WERI-Rb-1 (cell line): ENCODE results near the gene ACAD8.
"Not testable (repeated sequence)": the region's sequence is repeated elsewhere in the genome, so short reads cannot be mapped to it uniquely, and the experiment has no call there.

ENCODE experiments used
- DNase-seq: peaks from one replicate; pipeline ENCODE4 v3.0.0-alpha.2; 2020
- H3K27ac ChIP-seq: fragments of 250-450 bp; sonication (Bioruptor Pico); 2 replicates; pipeline ENCODE4 v1.5.1; 2020; ENCODE audit warnings: mild to moderate bottlenecking, moderate library complexity
- H3K27me3 ChIP-seq: fragments of 250-450 bp; sonication (Bioruptor Pico); 2 replicates; pipeline ENCODE4 v1.5.1; 2021; ENCODE audit warnings: mild to moderate bottlenecking, low read depth, moderate library complexity; ENCODE audit not compliant: insufficient read depth, severe bottlenecking
- H3K36me3 ChIP-seq: fragments of 250-450 bp; sonication (Bioruptor Pico); 2 replicates; pipeline ENCODE4 v1.5.1; 2020; ENCODE audit warnings: mild to moderate bottlenecking, moderate library complexity
- H3K4me3 ChIP-seq: 2 replicates; pipeline ENCODE4 v1.5.1; 2011; ENCODE audit warnings: low read depth, mild to moderate bottlenecking, control low read depth, low read length
- H3K9me3 ChIP-seq: fragments of 250-450 bp; sonication (Bioruptor Pico); 2 replicates; pipeline ENCODE4 v1.5.1; 2021; ENCODE audit warnings: mild to moderate bottlenecking, moderate library complexity; ENCODE audit not compliant: severe bottlenecking
- TF ChIP-seq, protein P1 (sequence below): IDR thresholded peaks from 2 replicates; pipeline ENCODE4 v1.5.1; 2011; ENCODE audit warnings: low read depth, mild to moderate bottlenecking, control low read depth, inconsistent platforms, low read length

Gene ACAD8

DNA sequence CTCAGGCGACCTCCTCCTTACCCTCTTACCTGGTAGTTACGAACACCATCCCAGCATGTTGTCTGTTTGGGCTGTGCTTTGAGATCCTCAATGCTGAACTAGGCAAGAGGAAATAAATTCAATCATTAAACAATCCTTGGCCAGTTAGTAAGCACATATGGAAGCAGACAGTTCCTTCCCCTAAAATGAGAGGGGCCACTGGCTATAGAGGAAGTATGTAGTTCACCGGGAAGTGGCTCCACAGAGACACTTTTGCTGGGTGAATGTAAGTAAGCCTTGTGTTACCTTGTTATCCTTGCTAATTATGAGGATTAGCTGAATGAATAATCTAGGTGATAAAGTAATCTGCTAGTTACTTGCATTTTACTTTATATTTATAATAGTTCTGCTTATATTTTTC lies 3.1 kb upstream of the ACAD8 start:
- no peaks in the 10 kb centered on the region for H3K9me3 ChIP-seq
- no peak for DNase-seq
- no peak overlapping the region for H3K27ac ChIP-seq
- peaks cover 49% of the 10 kb centered on the region for H3K36me3 ChIP-seq
- H3K4me3 ChIP-seq = no peak overlapping the region
- H3K27me3 ChIP-seq = no peaks in the 10 kb centered on the region
- TF ChIP-seq, protein P1, sequence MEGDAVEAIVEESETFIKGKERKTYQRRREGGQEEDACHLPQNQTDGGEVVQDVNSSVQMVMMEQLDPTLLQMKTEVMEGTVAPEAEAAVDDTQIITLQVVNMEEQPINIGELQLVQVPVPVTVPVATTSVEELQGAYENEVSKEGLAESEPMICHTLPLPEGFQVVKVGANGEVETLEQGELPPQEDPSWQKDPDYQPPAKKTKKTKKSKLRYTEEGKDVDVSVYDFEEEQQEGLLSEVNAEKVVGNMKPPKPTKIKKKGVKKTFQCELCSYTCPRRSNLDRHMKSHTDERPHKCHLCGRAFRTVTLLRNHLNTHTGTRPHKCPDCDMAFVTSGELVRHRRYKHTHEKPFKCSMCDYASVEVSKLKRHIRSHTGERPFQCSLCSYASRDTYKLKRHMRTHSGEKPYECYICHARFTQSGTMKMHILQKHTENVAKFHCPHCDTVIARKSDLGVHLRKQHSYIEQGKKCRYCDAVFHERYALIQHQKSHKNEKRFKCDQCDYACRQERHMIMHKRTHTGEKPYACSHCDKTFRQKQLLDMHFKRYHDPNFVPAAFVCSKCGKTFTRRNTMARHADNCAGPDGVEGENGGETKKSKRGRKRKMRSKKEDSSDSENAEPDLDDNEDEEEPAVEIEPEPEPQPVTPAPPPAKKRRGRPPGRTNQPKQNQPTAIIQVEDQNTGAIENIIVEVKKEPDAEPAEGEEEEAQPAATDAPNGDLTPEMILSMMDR = no peak

DNA sequence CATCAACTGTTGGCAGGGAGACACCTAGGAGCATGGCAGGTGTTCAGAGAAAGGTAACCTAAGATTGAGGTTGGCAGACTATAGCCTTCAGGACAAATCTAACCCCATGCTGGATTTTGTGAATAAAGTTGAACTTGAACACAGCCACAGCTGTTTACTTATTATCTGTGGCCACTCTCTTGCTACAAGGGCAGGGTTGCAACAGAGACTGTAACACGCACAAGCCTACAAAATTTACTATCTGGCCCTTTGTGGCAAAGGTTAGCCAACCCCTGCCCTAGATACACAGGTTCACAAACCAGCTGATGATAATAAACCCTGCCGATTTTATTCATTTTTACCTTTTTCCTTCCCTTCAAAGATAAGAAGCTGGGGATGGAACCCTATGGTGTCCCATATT lies 2.7 kb upstream of the ACAD8 start:
- DNase-seq = no peak
- Histone ChIP-seq H3K9me3 (no peaks in the 10 kb centered on the region), H3K27me3 (no peaks in the 10 kb centered on the region), H3K27ac (no peak overlapping the region), H3K4me3 (no peak overlapping the region), H3K36me3 (peaks cover 45% of the 10 kb centered on the region)
- TF ChIP-seq, protein P1 = no peak

DNA sequence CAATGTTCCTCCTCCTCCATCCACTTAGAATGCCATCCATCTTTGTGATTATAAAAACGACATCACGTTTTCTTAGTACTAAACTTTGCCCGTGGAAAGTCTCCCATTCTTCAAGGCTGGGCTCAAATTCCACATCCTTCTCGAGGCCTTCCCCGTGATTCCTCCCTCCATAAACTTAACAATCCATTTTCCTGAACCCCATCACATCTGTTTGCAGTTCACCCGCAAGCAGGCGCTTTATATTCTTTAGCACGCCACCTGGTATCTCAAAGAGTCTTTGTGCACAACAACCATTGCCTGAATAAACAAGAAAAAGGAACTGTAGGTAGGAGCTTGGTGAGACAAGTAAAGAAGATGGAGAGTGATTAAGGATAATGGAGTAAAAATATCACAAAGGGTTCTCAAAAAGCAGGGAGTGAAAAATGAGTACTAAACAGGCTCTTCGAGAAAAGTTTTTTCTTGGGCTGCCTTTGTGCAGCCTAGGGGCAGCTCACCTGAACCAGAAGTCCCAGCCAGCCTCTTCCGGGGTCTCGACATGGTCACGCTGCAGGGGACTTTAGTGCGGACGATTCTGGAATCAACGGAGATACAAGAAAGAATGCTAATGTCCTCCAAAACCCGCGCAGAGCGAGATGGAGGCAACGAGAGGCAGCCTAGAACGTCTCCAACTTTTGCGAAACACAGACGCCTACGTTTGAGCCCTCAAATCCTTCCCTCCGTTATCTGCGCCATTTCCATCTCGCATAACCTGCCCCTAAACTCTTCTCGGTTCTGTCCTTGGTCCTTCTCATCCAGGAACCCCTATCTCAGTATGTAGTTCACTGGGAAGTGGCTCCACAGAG lies 801 bp upstream of the ACAD8 start:
- TF ChIP-seq, protein P1 = no peak
- H3K27me3 ChIP-seq = no peaks in the 10 kb centered on the region
- peak overlapping the region; percentile 41 for H3K27ac ChIP-seq
- no peaks in the 10 kb centered on the region for H3K9me3 ChIP-seq
- DNase-seq = peak; percentile 14
- H3K4me3 ChIP-seq = peak overlapping the region; percentile 67
- H3K36me3 ChIP-seq = peaks cover 27% of the 10 kb centered on the region

DNA sequence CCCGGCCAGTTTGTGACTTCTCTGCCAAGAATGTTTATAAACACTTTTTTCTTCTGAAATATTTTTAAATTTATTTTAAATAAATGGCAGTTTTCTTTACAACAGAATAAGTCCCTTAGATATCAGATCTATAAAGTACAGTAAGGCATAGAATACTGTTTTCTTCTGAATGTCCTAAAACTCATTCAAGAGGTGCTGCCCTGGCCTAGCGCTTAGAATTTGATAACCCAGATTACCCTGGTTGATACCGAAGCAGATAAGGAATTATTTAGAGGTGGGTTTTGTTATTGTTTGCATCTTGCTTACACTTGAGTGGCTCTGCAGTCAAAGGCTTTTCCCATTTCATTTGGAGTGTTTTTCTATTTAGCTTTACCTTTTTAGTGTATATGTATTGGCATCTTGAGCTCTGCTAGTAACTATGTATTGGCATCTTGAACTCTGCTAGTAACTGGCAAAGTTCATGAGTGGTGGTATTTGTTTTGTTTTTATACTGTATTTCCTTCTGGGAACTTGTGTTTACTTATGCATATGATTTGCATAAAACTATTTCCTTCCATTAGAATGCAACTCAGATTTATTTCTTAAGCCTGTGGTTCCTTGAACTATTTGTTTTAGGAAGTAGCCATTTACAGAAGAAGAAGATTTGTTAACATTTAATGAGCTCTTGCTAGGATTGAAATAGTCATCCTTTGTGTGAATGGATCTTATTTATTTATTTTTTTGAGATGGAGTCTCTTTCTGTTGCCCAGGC lies 1.2 kb downstream of the ACAD8 start:
- no peak for DNase-seq
- Histone ChIP-seq H3K27ac (no peak overlapping the region), H3K4me3 (peak overlapping the region; percentile 67), H3K27me3 (no peaks in the 10 kb centered on the region), H3K36me3 (peaks cover 27% of the 10 kb centered on the region), H3K9me3 (no peaks in the 10 kb centered on the region)
- TF ChIP-seq, protein P1 = no peak

DNA sequence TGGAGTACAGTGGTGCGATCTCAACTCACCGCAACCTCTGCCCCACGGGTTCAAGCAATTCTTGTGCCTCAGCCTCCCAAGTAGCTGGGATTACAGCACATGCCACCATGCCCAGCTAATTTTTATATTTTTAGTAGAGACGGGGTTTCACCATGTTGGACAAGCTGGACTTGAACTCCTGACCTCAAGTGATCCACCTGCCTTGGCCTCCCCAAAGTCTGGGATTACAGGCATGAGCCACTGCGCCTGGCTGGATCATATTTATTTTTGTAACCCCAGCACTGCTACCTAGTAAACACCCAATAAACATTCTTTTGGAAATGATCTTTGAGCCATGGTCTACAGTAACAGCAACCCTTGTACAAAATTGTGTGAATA lies 1.8 kb downstream of the ACAD8 start:
- H3K27ac ChIP-seq, H3K9me3 ChIP-seq, DNase-seq, H3K27me3 ChIP-seq, H3K4me3 ChIP-seq: not testable (repeated sequence)
- H3K36me3 ChIP-seq = peaks cover 25% of the 10 kb centered on the region

DNA sequence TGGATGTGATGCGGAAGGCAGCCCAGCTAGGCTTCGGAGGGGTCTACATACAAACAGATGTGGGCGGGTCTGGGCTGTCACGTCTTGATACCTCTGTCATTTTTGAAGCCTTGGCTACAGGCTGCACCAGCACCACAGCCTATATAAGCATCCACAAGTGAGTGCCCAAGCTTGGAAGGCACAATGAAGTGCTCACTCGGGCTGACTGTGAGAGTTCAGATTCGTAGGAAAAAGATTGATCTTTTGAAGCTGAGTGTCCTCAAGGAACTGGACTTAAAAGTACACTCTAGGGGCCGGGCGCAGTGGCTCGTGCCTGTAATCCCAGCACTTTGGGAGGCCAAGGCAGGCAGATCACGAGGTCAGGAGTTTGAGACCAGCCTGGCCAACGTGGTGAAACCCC lies 3.7 kb downstream of the ACAD8 start:
- TF ChIP-seq, protein P1 = no peak

More for the DNA sequence above, 3.7 kb downstream of the ACAD8 start:
- H3K27me3 ChIP-seq = no peaks in the 10 kb centered on the region
- H3K27ac ChIP-seq = no peak overlapping the region
- no peak for DNase-seq
- no peak overlapping the region for H3K4me3 ChIP-seq
- H3K9me3 ChIP-seq = no peaks in the 10 kb centered on the region
- H3K36me3 ChIP-seq = peaks cover 32% of the 10 kb centered on the region
